ENCODE data around the gene FANCD2.

DNA sequence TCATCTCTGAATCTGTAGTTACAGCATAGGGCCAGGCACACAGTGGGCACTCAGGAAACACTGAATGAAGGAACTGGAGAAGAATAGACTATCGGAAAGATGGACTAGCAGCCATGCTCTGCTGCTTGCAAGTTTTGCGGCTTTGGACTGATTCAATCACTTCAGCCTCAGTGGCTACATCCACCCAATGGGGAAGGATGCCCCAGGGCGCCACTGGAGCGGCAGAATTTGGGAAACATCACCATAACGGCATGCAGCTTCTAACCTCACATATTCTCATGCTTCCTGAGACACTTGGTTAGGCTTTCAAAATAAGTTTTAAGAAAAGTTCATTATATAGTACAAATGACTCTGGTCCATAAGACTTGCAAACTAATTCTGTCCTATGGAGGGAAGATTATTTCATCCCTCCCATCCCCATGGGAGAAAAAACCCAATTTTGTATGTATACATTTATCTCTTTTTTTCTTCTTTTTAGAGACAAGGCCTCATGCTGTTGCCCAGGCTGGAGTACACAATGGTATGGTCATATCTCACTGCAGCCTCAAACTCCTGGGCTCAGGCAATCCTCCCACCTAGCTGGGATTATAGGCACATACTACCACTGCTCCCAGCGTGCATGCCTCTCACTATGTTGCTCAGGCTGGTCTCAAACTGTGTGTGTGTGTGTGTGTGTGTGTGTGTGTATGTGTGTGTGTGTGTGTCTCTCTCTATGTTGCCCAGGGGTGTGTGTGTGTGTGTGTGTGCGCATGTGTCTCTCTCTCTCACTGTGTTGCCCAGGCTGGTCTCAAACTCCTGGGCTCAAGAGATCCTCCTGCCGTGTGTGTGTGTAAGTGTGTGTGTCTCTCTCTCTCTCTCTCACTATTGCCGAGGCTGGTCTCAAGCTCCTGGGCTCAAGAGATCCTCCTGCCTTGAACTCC, 4.1 kb upstream of the FANCD2 start:
- TF ChIP-seq, protein P1, sequence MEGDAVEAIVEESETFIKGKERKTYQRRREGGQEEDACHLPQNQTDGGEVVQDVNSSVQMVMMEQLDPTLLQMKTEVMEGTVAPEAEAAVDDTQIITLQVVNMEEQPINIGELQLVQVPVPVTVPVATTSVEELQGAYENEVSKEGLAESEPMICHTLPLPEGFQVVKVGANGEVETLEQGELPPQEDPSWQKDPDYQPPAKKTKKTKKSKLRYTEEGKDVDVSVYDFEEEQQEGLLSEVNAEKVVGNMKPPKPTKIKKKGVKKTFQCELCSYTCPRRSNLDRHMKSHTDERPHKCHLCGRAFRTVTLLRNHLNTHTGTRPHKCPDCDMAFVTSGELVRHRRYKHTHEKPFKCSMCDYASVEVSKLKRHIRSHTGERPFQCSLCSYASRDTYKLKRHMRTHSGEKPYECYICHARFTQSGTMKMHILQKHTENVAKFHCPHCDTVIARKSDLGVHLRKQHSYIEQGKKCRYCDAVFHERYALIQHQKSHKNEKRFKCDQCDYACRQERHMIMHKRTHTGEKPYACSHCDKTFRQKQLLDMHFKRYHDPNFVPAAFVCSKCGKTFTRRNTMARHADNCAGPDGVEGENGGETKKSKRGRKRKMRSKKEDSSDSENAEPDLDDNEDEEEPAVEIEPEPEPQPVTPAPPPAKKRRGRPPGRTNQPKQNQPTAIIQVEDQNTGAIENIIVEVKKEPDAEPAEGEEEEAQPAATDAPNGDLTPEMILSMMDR (conservative IDR thresholded peaks at IDR 0.05 in 1 of 2, IDR thresholded peaks at IDR 0.05 in 1 of 2; ENCODE audit: low read depth in 1 of 2, low read length in 2 of 2) = no peak
- TF ChIP-seq EZH2 (IDR thresholded peaks at IDR 0.05; ENCODE audit: low read length, missing control alignments) = no peak
